MCF 10A (cell line): ENCODE data around the gene ZNF670. TPM values are rescaled to one million over a fixed set of nuclear protein-coding genes. Genes with fewer than 3 reads are reported as not detected.
"Not testable (repeated sequence)": the region's sequence is repeated elsewhere in the genome, so short reads cannot be mapped to it uniquely, and the experiment has no call there.

Experiments used
- Bru-seq: library from RNA; stranded (reverse); fragments of 400-500 nt; gene quantifications from one replicate; lab custom pipeline; 2021; lab: Mats Ljungman, UMichigan
- BruChase-seq, 2 experiments: library from RNA; stranded (reverse); fragments of 400-500 nt; gene quantifications; one replicate each; lab custom pipeline; 2021; lab: Mats Ljungman, UMichigan
- BruUV-seq: library from RNA; stranded (reverse); fragments of 400-500 nt; replicated peaks from 2 replicates; lab custom pipeline; 2021; lab: Mats Ljungman, UMichigan
- CTCF ChIA-PET: fragments of 300-600 bp; sonication (Branson Sonifier 250); formaldehyde crosslinking; extraction: SDS; loops from one replicate; lab custom pipeline; 2021; ENCODE audit warnings: antibody characterized with exemption, inconsistent platforms; lab: Yijun Ruan, JAX
- POLR2A ChIA-PET: fragments of 300-600, 350-650 bp; sonication (Branson Sonifier 250); formaldehyde crosslinking; extraction: SDS; loops from one replicate; lab custom pipeline; 2020; ENCODE audit warnings: antibody characterized with exemption, inconsistent platforms; lab: Yijun Ruan, JAX
- DNase-seq: peaks from one replicate; pipeline ENCODE4 v3.0.0-alpha.2; 2018; ENCODE audit not compliant: unreplicated experiment
- H3K27ac Mint-ChIP-seq: one replicate; pipeline ENCODE4 v1.8.0; 2022; ENCODE audit warnings: mild to moderate bottlenecking, low read depth, mixed read lengths; ENCODE audit not compliant: unreplicated experiment
- H3K27me3 Mint-ChIP-seq: one replicate; pipeline ENCODE4 v1.8.0; 2022; ENCODE audit warnings: mixed read lengths; ENCODE audit not compliant: insufficient read depth, unreplicated experiment
- H3K36me3 Mint-ChIP-seq: one replicate; pipeline ENCODE4 v1.8.0; 2022; ENCODE audit warnings: mild to moderate bottlenecking, moderate library complexity, mixed read lengths; ENCODE audit not compliant: insufficient read depth, unreplicated experiment
- H3K4me1 Mint-ChIP-seq: one replicate; pipeline ENCODE4 v1.8.0; 2022; ENCODE audit warnings: mixed read lengths; ENCODE audit not compliant: insufficient read depth, unreplicated experiment
- H3K4me3 Mint-ChIP-seq: one replicate; pipeline ENCODE4 v1.8.0; 2022; ENCODE audit warnings: mild to moderate bottlenecking, moderate library complexity, mixed read lengths; ENCODE audit not compliant: unreplicated experiment
- H3K9me3 Mint-ChIP-seq: one replicate; pipeline ENCODE4 v1.8.0; 2022; ENCODE audit warnings: mixed read lengths; ENCODE audit not compliant: unreplicated experiment
- intact Hi-C: fragments of 100-400 bp; cut with micrococcal nuclease; formaldehyde crosslinking; loops from 2 replicates; pipeline ENCODE4 v1.14.1; 2022
- long read RNA-seq: library from polyadenylated mRNA; stranded (forward); transcript quantifications from one replicate; pipeline ENCODE4 v2.0.0, GENCODE V29; 2022
- total RNA-seq: library from RNA; stranded (reverse); gene quantifications from 2 replicates; pipeline ENCODE4 v1.2.3, GENCODE V29; 2022
- TF ChIP-seq, protein P1 (sequence below): fragments of 200-600 bp; IDR thresholded peaks from one replicate; pipeline ENCODE4 v1.8.0; 2022; ENCODE audit warnings: antibody characterized with exemption, mild to moderate bottlenecking; ENCODE audit not compliant: unreplicated experiment

The ZNF670 gene
- total RNA-seq (7.1 and 7.7 TPM in 2 replicates), Bru-seq, nascent RNA (percentile 89 among the genes with signal in this experiment), BruChase-seq, experiment 1, labeled RNA remaining after a 6-hour chase (percentile 81 among the genes with signal in this experiment), BruChase-seq, experiment 2, labeled RNA remaining after a 2-hour chase (percentile 96 among the genes with signal in this experiment)
- long read RNA-seq, transcript ZNF670-201 (4 exons, 1,994 nt): major isoform, 19 of 32 reads
- long read RNA-seq, partial matches to known transcripts: 3 of 32 reads
- long read RNA-seq, other reads (novel, unspliced or antisense): 10 of 32 reads

DNA sequence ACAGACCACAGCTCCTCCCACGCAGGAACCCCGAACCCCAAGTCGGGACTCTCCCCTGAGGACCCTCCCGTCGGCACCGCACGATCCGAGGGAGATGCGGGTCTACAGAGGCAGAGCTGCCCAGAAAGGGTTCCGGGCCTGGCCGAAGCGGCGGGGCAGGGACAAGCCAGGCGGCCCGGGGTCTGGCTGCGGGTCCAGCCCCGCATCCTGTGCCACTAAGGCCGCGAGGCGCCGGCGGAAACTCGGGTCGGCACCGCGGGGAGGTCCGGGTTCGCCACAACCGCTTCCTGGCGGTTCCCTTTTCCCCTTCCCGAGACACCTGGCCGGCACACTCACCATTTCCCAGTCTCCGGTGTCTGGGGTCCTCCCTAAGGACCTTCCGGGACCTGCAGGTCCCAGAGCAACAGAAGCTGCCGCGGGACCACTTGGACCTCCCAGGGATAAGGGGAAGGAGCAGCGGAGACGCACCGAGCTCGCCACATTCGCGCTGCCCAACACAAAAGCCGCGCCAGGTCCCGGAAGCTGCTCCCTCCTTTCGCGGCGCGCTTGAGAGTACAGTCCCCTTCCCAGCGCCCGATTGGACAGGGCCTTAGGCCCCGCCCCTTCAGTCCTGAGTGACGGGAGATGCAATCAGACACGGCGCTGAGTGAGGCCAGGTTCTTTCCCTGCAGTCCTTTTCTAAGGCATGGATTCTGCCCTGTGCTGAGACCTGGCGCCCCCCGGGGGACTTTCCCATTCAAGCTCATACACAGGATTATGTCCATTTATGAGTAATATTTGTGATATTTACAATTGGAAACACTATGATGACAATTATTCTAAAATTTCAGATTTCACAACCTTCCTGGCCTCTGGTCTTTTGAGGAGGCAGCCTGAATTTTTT is at the start of gene ZNF670:
ZNF670 (minus strand) TSS at position 554 of the 883 bp plus-strand sequence; CDS start at position 339, 215 bp downstream.
- Mint-ChIP-seq H3K36me3 (peaks cover 6% of the 10 kb centered on the region), H3K9me3 (peaks cover 40% of the 10 kb centered on the region), H3K4me3 (peak within 1 kb of the TSS; percentile 78), H3K27me3 (no peaks in the 10 kb centered on the region), H3K4me1 (peaks cover 18% of the 10 kb centered on the region), H3K27ac (peak within 1 kb of the TSS; percentile 92)
- TF ChIP-seq, protein P1, sequence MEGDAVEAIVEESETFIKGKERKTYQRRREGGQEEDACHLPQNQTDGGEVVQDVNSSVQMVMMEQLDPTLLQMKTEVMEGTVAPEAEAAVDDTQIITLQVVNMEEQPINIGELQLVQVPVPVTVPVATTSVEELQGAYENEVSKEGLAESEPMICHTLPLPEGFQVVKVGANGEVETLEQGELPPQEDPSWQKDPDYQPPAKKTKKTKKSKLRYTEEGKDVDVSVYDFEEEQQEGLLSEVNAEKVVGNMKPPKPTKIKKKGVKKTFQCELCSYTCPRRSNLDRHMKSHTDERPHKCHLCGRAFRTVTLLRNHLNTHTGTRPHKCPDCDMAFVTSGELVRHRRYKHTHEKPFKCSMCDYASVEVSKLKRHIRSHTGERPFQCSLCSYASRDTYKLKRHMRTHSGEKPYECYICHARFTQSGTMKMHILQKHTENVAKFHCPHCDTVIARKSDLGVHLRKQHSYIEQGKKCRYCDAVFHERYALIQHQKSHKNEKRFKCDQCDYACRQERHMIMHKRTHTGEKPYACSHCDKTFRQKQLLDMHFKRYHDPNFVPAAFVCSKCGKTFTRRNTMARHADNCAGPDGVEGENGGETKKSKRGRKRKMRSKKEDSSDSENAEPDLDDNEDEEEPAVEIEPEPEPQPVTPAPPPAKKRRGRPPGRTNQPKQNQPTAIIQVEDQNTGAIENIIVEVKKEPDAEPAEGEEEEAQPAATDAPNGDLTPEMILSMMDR: no peak
- peak; percentile 100 for DNase-seq
- ChIA-PET POLR2A (interaction anchor here (0.6 to 4.2 kb wide), 37 partner anchors 11 to 880 kb away, joined by 3 to 56 read pairs (median 4); partner anchors contain the start of genes AHCTF1 and ZNF669), CTCF (interaction anchor here (0.5 to 2.3 kb wide), 16 partner anchors 9 to 1805 kb away, joined by 3 to 11 read pairs (median 3); no protein-coding TSS in a partner anchor)
- no TSS peak for BruUV-seq
- intact Hi-C loops: loop anchor here (1.0 to 5.0 kb wide), 4 partner anchors 26 to 172 kb away; partner anchors contain the start of genes ZNF669 and ZNF695

DNA sequence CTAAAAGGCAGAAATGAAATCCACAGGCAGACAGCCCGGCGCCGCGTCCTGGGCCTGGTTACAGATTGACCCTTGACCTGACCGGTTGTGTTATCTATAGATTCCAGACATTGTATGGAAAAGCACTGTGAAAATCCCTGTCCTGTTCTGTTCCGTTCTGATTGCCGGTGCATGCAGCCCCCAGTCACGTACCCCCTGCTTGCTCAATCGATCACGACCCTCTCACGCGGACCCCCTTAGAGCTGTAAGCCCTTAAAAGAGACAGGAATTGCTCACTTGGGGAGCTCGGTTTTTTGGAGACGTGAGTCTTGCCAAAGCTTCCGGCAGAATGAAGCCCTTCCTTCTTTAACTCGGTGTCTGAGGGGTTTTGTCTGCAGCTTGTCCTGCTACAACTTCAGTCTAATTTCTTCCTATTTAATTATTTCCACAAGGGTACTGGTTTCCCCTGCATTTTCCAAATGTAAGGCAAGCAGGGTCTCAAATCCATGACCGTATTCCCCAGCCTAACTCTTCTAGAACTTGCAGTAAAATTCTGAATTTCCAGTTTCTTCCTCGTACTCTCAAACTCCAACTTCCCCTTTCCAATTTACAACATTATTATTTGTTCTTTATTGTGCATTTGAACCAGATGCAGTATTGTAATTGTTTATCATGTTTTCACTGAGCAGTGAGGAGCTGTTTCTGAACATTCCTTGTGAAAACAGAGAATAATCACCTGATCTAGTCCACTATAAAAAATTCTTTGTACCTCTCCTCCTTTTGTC is 49.1 kb upstream of the ZNF670 start:
- H3K27me3 Mint-ChIP-seq, H3K27ac Mint-ChIP-seq, H3K36me3 Mint-ChIP-seq, CTCF ChIA-PET, intact Hi-C loops, DNase-seq, H3K4me1 Mint-ChIP-seq, BruUV-seq: not testable (repeated sequence)
- Mint-ChIP-seq H3K4me3 (peak overlapping the region; percentile 62), H3K9me3 (peaks cover 12% of the 10 kb centered on the region)
- POLR2A ChIA-PET: interaction anchor here (1.3 kb wide), 1 partner anchor 41 kb away, joined by 3 read pairs; no protein-coding TSS in a partner anchor

DNA sequence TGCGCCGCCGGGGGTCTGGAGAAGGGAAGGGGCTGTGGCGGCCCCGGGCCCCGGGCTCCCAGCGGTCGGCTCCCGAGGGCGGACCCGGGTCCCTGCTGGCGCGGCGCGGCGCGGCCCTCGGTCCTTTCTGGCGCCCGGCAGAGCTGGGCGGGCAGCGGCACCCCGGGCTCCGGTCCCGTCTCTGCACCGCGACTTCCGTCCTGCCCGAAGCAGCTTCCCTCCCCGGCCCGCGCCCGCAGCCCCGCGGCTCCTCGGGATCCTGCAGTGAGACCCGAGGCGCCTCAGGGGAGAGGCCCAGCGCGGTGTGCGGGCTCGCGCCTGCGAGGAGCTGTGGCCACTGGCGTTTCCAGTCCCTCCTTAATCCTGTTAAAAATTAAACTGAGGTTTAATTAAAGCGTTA is 48.0 kb upstream of the ZNF670 start:
- CTCF ChIA-PET, DNase-seq, H3K27me3 Mint-ChIP-seq, intact Hi-C loops, POLR2A ChIA-PET, H3K36me3 Mint-ChIP-seq, H3K9me3 Mint-ChIP-seq, BruUV-seq, H3K4me1 Mint-ChIP-seq, H3K4me3 Mint-ChIP-seq, H3K27ac Mint-ChIP-seq: not testable (repeated sequence)

DNA sequence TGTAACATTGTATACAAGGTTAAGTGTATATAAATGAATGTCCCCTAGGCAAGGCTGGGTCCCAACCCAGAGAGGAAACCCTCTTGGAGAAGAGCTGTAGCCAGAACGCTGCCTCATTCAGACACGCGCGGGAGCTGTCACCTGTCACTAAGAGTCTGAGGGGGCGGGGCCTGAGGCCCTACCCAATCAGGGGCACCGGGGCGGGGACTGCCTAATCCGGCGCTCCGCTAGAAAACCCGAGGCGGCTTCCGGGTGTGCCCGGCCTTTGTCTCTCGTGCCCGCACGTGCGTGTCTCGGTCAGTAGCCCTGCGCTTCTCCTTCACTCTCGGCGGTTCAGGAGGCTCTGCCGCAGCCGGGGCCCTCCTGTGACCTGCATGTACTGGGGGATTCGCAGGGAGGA is 47.6 kb upstream of the ZNF670 start:
- H3K27ac Mint-ChIP-seq, H3K4me1 Mint-ChIP-seq, POLR2A ChIA-PET, H3K27me3 Mint-ChIP-seq, BruUV-seq, H3K4me3 Mint-ChIP-seq, DNase-seq, H3K9me3 Mint-ChIP-seq, intact Hi-C loops, H3K36me3 Mint-ChIP-seq, CTCF ChIA-PET: not testable (repeated sequence)

DNA sequence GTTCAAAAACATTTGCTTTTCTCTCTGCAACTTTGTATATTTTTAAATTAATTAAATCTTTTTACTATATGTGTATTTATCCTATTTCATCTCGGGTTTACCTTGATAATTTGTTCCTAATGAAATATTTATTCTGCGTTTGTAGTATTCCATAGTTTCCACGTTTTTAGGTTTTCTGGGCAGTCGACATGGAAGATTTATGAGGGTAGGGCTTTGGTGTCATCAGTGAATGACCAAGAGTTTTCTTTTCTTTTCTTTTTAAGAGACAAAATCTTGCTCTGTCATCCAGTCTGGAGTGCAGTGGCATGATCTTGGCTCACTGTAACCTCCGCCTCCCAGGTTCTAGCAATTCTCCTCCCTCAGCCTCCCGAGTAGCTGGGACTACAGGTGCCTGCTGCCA is 42.8 kb upstream of the ZNF670 start:
- Mint-ChIP-seq H3K27me3 (no peaks in the 10 kb centered on the region), H3K27ac (no peak overlapping the region), H3K36me3 (no peaks in the 10 kb centered on the region), H3K9me3 (peaks cover 14% of the 10 kb centered on the region), H3K4me1 (no peaks in the 10 kb centered on the region), H3K4me3 (no peak overlapping the region)
- ChIA-PET CTCF (no interaction called here), POLR2A (no interaction called here)
- BruUV-seq: no TSS peak
- TF ChIP-seq, protein P1: no peak
- DNase-seq: no peak
- intact Hi-C loops: no loop called here

DNA sequence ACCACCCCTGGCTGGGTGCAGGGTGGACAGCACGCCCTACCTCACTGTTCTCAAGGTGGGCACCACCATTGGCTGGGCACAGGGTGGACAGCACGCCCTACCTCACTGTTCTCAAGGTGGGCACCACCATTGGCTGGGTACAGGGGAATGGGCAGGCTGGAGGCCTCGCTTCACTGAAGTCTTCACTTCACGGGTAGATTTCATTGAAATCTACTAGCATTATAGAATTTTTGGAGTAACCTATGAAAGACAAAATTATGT is 41.7 kb upstream of the ZNF670 start:
- H3K27me3 Mint-ChIP-seq, BruUV-seq, H3K36me3 Mint-ChIP-seq, DNase-seq, POLR2A ChIA-PET, H3K27ac Mint-ChIP-seq, intact Hi-C loops, H3K4me1 Mint-ChIP-seq, H3K4me3 Mint-ChIP-seq: not testable (repeated sequence)
- H3K9me3 Mint-ChIP-seq: peaks cover 14% of the 10 kb centered on the region
- CTCF ChIA-PET: interaction anchor here (0.7 kb wide), 1 partner anchor 97 kb away, joined by 3 read pairs; no protein-coding TSS in a partner anchor
